Kidney epithelial cell (primary cell): ENCODE measurements around the gene CDH1. TPM values are rescaled to one million over a fixed set of nuclear protein-coding genes. Genes with fewer than 3 reads are reported as not detected.

Source experiments
- DNase-seq: peaks from one replicate; pipeline ENCODE4 v3.0.0-alpha.2; 2010; ENCODE audit warnings: low read depth
- H3K27me3 ChIP-seq: 2 replicates; pipeline ENCODE4 v1.6.0; 2011; ENCODE audit warnings: low read length; ENCODE audit not compliant: control insufficient read depth, insufficient read depth
- H3K36me3 ChIP-seq: 2 replicates; pipeline ENCODE4 v1.5.1; 2011; ENCODE audit warnings: low read length; ENCODE audit not compliant: control insufficient read depth, insufficient read depth
- H3K4me3 ChIP-seq: 2 replicates; pipeline ENCODE4 v1.5.1; 2011; ENCODE audit warnings: low read depth, mild to moderate bottlenecking, control low read depth, low read length
- total RNA-seq: library from RNA; depleted of rRNA; stranded (reverse); fragments of >200 nt; gene quantifications from 2 replicates; pipeline ENCODE4 v1.2.3, GENCODE V29; 2015
- TF ChIP-seq, protein P1 (sequence below): IDR thresholded peaks from 2 replicates; pipeline ENCODE4 v1.5.1; 2011; ENCODE audit warnings: mild to moderate bottlenecking, moderate library complexity, low read length, control low read depth, inconsistent platforms; ENCODE audit not compliant: insufficient read depth, poor library complexity, severe bottlenecking

CDH1 gene
- total RNA-seq, 1 donor from 2014 or later: 85.8 TPM

DNA sequence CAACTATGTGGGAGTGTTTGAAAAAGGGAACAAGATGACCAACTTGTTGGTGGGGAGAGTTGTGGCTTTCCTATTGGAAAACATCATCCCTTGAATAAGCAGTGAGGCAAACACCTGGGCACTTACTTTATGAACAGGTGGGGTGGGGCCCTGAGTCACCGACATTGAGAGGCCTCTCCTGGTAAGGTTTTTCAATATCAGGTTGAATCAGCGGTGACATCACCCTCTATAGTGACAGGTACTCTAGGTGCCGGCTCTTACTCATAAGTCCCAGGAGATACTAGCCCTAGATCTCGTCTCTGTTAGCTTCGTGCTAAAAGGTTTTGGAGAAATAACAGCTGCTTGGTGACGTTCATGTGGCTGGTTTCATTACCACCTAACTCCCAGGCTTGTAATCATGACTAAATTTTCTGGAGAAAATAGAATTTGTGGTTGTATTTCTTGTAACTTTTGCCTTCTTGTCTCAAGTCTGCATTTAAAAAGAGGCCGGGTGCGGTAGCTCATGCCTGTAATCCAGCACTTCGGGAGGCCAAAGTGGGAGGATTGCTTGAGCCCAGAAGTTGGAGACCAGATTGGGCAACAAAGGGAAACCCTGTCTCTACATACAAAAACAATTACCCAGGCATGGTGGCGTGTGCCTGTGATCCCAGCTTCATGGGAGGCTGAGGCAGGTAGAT lies 19.3 kb downstream of the CDH1 start:
- Histone ChIP-seq H3K36me3 (no peaks in the 10 kb centered on the region), H3K27me3 (no peaks in the 10 kb centered on the region), H3K4me3 (no peak overlapping the region)
- TF ChIP-seq, protein P1, sequence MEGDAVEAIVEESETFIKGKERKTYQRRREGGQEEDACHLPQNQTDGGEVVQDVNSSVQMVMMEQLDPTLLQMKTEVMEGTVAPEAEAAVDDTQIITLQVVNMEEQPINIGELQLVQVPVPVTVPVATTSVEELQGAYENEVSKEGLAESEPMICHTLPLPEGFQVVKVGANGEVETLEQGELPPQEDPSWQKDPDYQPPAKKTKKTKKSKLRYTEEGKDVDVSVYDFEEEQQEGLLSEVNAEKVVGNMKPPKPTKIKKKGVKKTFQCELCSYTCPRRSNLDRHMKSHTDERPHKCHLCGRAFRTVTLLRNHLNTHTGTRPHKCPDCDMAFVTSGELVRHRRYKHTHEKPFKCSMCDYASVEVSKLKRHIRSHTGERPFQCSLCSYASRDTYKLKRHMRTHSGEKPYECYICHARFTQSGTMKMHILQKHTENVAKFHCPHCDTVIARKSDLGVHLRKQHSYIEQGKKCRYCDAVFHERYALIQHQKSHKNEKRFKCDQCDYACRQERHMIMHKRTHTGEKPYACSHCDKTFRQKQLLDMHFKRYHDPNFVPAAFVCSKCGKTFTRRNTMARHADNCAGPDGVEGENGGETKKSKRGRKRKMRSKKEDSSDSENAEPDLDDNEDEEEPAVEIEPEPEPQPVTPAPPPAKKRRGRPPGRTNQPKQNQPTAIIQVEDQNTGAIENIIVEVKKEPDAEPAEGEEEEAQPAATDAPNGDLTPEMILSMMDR: no peak
- peak; percentile 75 for DNase-seq

DNA sequence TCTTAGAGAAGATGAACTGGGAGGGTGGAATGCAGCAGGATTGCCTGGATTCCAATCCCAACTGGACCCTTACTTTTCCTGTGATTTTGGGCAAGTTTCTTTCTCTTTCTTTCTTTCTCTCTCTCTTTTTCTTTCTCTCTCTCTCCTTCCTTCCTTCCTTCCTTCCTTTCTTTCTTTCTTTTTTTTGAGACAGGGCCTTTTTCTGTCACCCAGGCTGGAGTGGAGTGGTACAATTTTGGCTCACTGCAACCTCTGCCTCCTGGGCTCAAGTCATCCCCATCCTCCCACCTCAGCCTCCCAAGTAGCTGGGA lies 20.5 kb downstream of the CDH1 start:
- DNase-seq: no peak
- Histone ChIP-seq H3K36me3 (no peaks in the 10 kb centered on the region), H3K27me3 (no peaks in the 10 kb centered on the region), H3K4me3 (no peak overlapping the region)
- TF ChIP-seq, protein P1: no peak

DNA sequence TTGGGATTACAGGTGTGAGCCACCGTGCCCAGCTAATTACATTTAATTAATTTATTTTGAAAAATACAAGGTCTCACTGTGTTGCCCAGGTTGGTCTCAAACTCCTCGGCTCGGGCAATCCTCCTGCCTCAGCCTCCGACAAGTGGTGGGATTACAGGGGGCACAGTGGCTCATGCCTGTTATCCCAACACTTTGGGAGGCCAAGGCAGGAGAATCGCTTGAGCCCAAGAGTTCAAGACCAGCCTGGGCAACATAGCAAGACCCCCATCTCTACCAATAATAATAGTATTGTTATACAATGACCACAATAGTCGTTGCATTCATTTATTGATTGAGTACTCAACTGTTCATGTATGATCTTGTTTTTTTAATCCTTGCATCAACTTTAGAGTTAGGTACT lies 22.0 kb downstream of the CDH1 start:
- Histone ChIP-seq H3K4me3 (no peak overlapping the region), H3K36me3 (no peaks in the 10 kb centered on the region), H3K27me3 (no peaks in the 10 kb centered on the region)
- DNase-seq: no peak
- TF ChIP-seq, protein P1: no peak

DNA sequence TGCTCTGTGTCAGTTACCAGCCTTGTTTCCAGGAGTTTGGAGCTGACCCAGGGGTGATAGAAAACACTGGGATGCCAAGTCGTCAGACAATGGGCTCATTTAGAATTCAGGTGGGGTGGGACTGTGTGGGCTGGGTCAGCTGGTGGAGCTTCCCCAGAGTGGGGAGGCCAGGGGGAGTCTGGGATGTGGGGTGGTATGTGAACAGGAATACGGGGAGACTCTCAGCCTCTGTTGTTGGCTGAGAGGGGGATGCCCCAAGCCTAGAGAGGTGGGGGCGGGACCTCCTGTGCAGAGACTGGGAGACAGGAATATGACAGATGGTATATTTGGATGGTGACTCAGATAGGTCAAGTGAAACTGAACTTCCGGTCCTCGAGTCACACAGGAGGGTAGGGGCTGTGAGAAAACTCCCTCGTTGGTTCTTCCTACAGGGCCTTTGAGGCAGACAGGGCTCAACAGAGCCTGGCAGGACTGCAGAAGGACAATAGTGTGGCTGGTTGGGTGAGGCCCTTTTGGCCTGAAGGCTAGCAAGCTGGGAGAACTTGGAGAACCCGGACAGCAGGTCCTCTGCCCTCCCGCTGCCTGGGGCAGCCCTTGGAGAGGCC lies 23.7 kb downstream of the CDH1 start:
- H3K36me3 ChIP-seq: no peaks in the 10 kb centered on the region
- TF ChIP-seq, protein P1: no peak
- no peak for DNase-seq
- H3K27me3 ChIP-seq: no peaks in the 10 kb centered on the region
- H3K4me3 ChIP-seq: no peak overlapping the region

DNA sequence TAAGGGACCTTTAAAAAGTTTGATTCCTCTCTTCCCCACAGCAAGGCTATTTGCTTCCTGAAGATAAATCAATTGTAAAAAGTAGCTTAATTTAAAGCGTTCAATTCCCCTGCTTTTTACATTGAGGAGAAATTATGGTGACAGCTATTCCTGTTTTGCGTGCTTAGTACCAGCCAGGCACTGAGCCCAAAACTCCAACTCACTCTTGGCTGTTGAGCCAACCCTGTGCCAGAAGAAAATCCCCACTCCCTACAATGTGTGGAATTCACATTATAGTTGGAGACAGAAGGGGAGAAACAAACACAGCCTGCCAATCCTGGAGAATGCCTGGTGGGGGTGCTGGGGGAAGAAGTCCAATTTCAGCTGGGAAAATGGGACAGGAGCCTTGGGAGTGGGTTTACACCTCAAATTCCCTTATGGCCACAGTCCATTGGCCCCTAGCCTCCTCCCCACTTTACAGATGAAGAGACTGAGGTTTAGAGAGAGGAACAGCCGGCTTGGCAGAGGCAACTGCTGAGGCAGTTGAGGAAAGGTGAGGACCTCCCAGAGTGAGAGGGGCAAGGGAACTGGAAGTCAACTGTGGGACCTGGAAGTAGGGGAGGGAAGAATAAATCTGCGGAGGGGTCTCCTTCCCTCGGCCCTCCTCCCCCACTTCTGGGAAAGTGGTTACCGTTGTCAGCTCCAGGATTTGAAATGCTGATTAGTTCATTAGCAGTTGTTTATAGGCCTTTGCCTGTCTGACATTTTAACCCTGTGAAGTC lies 26.1 kb downstream of the CDH1 start:
- no peak overlapping the region for H3K4me3 ChIP-seq
- H3K36me3 ChIP-seq: no peaks in the 10 kb centered on the region
- DNase-seq: no peak
- H3K27me3 ChIP-seq: no peaks in the 10 kb centered on the region
- TF ChIP-seq, protein P1: no peak
